DMS 273 (cell line): ENCODE measurements around the gene RPS27.
"Not testable (repeated sequence)": the region's sequence is repeated elsewhere in the genome, so short reads cannot be mapped to it uniquely, and the experiment has no call there.

Experiments used
- DNase-seq: peaks from one replicate; lab custom pipeline; 2025; ENCODE audit not compliant: unreplicated experiment; lab: John Stamatoyannopoulos, UW

RPS27 gene

GRCh38 chr1:153960206-153960605 is 30.4 kb upstream of the RPS27 start:
- no peak for DNase-seq

- no peak for DNase-seq
Measured at GRCh38 chr1:153961421-153961820, 29.1 kb upstream of the RPS27 start.

GRCh38 chr1:153962088-153963029 is 28.2 kb upstream of the RPS27 start:
- DNase-seq = no peak

GRCh38 chr1:153963030-153963849 is 27.3 kb upstream of the RPS27 start, which contains the start of gene SLC39A1:
Gene SLC39A1, minus strand, starts transcription at chr1:153963537. Its CDS starts 822 bp downstream, at chr1:153962715.
- peak; percentile 99 for DNase-seq

- peak; percentile 73 for DNase-seq
Measured at GRCh38 chr1:153963850-153964331, 26.7 kb upstream of the RPS27 start.

- peak; percentile 99 for DNase-seq
Measured at GRCh38 chr1:153967107-153967999, 23.2 kb upstream of the RPS27 start, which contains the start of gene CREB3L4. Gene CREB3L4, plus strand, starts transcription at chr1:153967902. Its CDS starts 624 bp downstream, at chr1:153968526.

- peak; percentile 67 for DNase-seq
Measured at GRCh38 chr1:153968000-153968363, 22.6 kb upstream of the RPS27 start.

GRCh38 chr1:153968408-153968807 is 22.2 kb upstream of the RPS27 start:
- DNase-seq = no peak

- DNase-seq = no peak
Measured at GRCh38 chr1:153968972-153969371, 21.6 kb upstream of the RPS27 start.

GRCh38 chr1:153970346-153970745 is 20.2 kb upstream of the RPS27 start:
- no peak for DNase-seq

- DNase-seq = no peak
Measured at GRCh38 chr1:153973071-153973470, 17.5 kb upstream of the RPS27 start.

- DNase-seq = no peak
Measured at GRCh38 chr1:153973525-153973924, 17.0 kb upstream of the RPS27 start.

GRCh38 chr1:153976819-153977249 is 13.7 kb upstream of the RPS27 start:
- DNase-seq = no peak

GRCh38 chr1:153977250-153978240 is 13.0 kb upstream of the RPS27 start, which contains the start of gene JTB:
Gene JTB, minus strand, starts transcription at chr1:153977674. Its CDS starts 422 bp downstream, at chr1:153977252.
- peak; percentile 96 for DNase-seq

- DNase-seq = no peak
Measured at GRCh38 chr1:153978274-153978909, 12.2 kb upstream of the RPS27 start.

GRCh38 chr1:153979091-153979490 is 11.5 kb upstream of the RPS27 start:
- DNase-seq = not testable (repeated sequence)

GRCh38 chr1:153981735-153982134 is 8.8 kb upstream of the RPS27 start:
- not testable (repeated sequence) for DNase-seq

GRCh38 chr1:153984123-153984894 is 6.3 kb upstream of the RPS27 start:
- DNase-seq = no peak
